Measurements from ENCODE around the gene CRYZ.
A peak's percentile ranks its signal among the peaks of the same experiment; 100 is the strongest.
"Not testable (repeated sequence)": the region's sequence is repeated elsewhere in the genome, so short reads cannot be mapped to it uniquely, and the experiment has no call there.

CRYZ gene

GRCh38 chr1:74732960-74733603 lies at the start of gene CRYZ, which contains the start of gene TYW3:
CRYZ (minus strand) TSS chr1:74733050; CDS start chr1:74724821, 8,229 bp downstream.
TYW3 (plus strand) TSS chr1:74733152; CDS start chr1:74733245, 93 bp downstream.
- DNase-seq (ENCODE audit: low read depth in 2 of 2), result peak; percentile 73 to 75

DNA sequence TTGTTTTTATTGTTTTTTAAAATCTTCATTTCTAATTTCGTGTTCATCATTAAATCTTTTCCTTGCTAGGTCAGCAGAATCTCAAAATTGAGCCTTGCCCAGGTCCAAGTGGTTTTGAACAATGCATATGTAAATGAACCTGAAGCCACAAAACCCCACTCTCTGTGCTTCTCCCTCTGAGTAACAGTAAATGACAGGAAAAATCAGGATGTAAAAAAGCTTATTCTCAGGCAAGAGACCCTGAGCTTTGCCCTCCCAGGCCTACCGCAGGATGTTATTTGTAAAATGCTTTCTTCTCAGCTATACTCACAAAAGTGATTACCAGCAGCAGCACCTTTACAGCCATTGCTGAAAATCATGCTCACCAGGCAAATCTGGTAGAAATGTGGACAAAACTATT lies 47.7 kb upstream of the CRYZ start:
- no peak for DNase-seq (ENCODE audit: low read depth in 2 of 2)

GRCh38 chr1:74779750-74780149 lies 46.9 kb upstream of the CRYZ start:
- no peak for DNase-seq (ENCODE audit: low read depth in 2 of 2)

GRCh38 chr1:74777525-74777924 lies 44.7 kb upstream of the CRYZ start:
- DNase-seq (ENCODE audit: low read depth in 2 of 2), result no peak

DNA sequence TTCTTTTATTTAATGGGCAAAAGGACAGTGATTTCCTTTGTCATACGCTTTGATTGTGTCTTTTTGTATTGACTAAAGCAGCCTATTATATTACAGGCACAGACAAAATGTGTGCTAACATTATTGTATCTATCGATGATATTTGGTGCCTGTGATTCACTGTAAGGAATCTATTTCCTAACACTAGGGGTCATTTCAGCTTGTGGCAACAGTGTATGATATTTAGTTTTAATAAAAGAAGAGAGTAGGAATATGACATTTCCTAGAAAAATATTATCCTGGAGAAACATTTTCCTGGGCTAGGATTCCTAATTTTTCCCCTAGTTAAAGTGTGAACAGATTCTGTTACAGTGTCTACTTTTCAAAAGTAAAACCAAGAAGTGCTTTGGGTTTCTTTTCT lies 42.9 kb upstream of the CRYZ start:
- DNase-seq (ENCODE audit: low read depth in 2 of 2), result no peak

- DNase-seq (ENCODE audit: low read depth in 2 of 2), result no peak
These were observed 40.7 kb upstream of the CRYZ start for GRCh38 chr1:74773582-74773981.

DNA sequence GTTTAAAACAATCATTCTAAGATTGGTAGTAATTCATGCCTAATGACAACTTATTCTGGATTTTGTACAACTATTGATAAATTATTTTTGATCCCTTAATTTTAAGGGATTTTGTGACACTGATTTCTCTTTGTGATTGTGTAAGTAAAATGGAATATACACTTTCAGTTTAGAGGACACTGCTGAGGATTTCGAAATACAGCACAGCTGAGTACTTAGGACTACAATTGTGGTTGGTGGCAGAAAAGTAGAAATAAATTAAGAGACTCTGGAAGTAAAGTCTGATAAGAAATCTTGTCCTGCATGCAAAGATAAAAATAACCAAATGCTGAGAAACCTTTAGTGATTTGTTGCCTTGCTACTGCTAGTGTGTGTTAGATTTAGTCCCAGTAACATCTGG lies 40.1 kb upstream of the CRYZ start:
- DNase-seq (ENCODE audit: low read depth in 2 of 2), result no peak

- DNase-seq (ENCODE audit: low read depth in 2 of 2), result no peak
These were observed 39.2 kb upstream of the CRYZ start for GRCh38 chr1:74771913-74772515.

GRCh38 chr1:74767490-74767889 lies 34.6 kb upstream of the CRYZ start:
- no peak for DNase-seq (ENCODE audit: low read depth in 2 of 2)

GRCh38 chr1:74766579-74766978 lies 33.7 kb upstream of the CRYZ start:
- no peak for DNase-seq (ENCODE audit: low read depth in 2 of 2)

DNA sequence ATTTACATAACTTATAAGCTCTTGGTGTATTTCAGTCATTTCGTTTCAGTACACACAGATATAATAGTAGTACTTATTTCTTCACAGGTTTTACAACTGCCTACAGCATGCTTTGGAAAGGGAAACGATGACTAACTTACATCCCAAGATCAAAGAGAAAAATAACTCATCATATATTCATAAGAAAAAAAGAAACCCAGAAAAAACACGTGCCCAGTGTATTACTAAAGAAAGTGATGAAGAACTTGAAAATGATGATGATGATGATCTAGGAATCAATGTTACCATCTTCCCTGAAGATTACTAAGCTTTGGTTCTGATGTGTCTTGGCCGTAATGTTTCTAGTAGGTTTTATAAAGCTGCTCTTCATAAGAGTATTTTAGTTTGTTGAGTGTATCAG lies 31.0 kb upstream of the CRYZ start:
- DNase-seq (ENCODE audit: low read depth in 2 of 2), result no peak

DNA sequence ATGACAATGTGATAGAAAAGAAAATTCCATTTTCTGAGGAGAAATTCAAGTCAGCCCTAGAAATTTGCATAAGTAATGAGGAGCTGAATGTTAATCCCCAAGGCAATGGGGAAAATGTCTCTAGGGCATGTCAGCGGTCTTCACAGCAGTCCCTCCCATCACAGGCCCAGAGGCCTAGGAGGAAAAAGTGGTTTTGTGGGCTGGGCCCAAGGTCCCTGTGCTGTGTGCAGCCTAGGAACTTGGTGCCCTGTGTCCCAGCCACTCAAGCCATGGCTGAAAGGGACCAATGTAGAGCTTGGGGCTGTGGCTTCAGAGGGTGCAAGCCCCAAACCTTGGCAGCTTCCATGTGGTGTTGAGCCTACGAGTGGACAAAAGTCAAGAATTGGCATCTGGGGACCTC lies 23.8 kb upstream of the CRYZ start:
- not testable (repeated sequence) for DNase-seq (ENCODE audit: low read depth in 2 of 2)

DNA sequence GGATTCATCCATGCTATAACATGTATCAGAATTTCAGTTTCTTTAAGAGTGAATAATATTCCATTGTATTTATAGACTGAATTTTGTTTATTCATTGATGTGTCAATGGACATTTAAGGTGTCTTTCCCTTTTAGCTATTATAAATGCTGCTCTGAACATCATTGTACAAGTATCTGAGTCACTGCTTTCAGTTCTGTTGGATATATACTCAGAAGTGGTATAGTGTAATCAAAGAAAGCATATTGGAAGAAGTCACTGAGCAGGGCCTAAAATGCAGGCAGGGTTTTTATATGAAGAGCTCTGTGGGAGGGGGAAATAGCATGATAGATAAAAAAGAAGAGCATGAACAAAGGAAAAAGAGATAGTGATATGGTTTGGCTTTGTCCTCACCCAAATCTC lies 22.6 kb upstream of the CRYZ start:
- DNase-seq (ENCODE audit: low read depth in 2 of 2), result no peak

GRCh38 chr1:74753104-74753503 lies 20.3 kb upstream of the CRYZ start:
- no peak for DNase-seq (ENCODE audit: low read depth in 2 of 2)

GRCh38 chr1:74748960-74749359 lies 16.1 kb upstream of the CRYZ start:
- no peak for DNase-seq (ENCODE audit: low read depth in 2 of 2)

GRCh38 chr1:74745247-74745646 lies 12.4 kb upstream of the CRYZ start:
- not testable (repeated sequence) for DNase-seq (ENCODE audit: low read depth in 2 of 2)

DNA sequence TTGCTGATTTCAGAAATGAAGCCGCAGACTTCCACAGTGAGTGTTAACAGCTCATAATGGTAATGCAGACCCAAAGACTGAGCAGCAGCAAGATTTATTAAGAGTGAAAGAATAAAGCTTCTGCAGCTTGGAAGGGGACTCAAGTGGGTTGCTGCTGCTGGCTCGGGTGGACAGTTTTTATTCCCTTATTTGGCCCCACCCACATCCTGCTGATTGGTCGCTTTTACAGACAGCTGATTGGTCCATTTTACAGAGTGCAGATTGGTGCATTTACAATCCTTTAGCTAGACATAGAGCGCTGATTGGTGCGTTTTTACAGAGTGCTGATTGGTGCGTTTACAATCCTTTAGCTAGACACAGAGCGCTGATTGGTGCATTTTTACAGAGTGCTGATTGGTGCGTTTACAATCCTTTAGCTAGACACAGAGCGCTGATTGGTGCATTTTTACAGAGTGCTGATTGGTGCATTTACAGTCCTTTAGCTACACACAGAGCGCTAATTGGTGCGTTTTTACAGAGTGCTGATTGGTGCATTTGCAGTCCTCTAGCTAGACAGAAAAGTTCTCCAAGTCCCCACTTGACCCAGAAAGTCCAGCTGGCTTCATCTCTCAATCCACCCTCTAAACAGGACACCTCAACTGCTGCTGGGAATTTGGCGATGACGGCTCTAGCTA lies 7.6 kb upstream of the CRYZ start:
- not testable (repeated sequence) for DNase-seq (ENCODE audit: low read depth in 2 of 2)

GRCh38 chr1:74737333-74737732 lies 4.5 kb upstream of the CRYZ start:
- no peak for DNase-seq (ENCODE audit: low read depth in 2 of 2)

- DNase-seq (ENCODE audit: low read depth in 2 of 2), result no peak
These were observed 994 bp upstream of the CRYZ start for GRCh38 chr1:74733604-74734484.

DNA sequence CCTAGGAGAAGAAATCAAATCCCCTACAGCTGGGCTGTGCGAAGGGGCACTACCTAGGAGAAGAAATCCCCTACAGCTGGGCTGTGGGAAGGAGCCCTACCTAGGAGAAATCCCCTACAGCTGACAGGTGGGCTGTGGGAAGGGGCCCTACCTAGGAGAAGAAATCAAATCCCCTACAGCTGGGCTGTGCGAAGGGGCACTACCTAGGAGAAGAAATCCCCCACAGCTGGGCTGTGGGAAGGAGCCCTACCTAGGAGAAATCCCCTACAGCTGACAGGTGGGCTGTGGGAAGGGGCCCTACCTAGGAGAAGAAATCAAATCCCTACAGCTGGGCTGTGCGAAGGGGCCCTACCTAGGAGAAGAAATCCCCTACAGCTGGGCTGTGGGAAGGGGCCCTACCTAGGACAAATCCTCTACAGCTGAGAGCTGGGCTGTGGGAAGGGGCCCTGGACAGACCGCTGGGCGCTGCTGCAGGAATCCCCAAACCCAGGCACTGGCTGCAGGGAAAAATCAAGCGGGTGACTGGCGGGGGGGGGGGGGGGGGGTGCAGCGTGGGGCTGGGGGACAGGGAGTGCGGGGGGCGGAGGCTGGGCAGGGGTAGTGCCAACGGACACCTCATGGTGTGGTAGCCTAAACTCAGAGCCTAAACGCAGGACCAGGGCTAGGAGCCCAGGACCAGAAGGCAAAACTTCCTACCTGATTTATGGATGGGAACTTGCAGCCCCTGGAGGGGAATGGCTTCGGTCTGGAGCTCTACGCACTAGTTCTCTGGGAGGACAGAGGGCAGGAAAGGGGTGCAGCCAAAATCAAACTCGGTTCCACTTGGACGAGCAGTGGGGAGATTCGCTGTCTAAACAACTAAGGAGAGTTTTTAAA lies 541 bp downstream of the CRYZ start:
- DNase-seq (ENCODE audit: low read depth in 2 of 2), result not testable (repeated sequence)

- DNase-seq (ENCODE audit: low read depth in 2 of 2), result no peak
These were observed 1.3 kb downstream of the CRYZ start for GRCh38 chr1:74731399-74732052.

Data from stimulated activated CD8-positive, alpha-beta memory T cell treated with anti-CD3 and anti-CD28 coated beads, Interleukin-7, amount 100 ng/mL, for 4 hours (primary cell).